Activated CD4-positive, alpha-beta memory T cell treated with anti-CD3 and anti-CD28 coated beads for 36 hours (primary cell): Measurements from ENCODE around the gene RAB10. TPM values are rescaled to one million over a fixed set of nuclear protein-coding genes. Genes with fewer than 3 reads are reported as not detected.
"Not testable (repeated sequence)": the region's sequence is repeated elsewhere in the genome, so short reads cannot be mapped to it uniquely, and the experiment has no call there.

ENCODE experiments used
- CTCF ChIA-PET: fragments of 350-600 bp; sonication (Branson Sonifier 250); formaldehyde crosslinking; loops from one replicate; lab custom pipeline; 2021; ENCODE audit warnings: antibody characterized with exemption, inconsistent platforms; lab: Charles Lee
- POLR2A ChIA-PET: fragments of 350-600 bp; sonication (Branson Sonifier 250); formaldehyde crosslinking; loops from one replicate; lab custom pipeline; 2021; ENCODE audit warnings: antibody characterized with exemption; lab: Charles Lee
- DNase-seq: peaks from one replicate; pipeline ENCODE4 v3.0.0-alpha.2; 2020
- H3K27ac Mint-ChIP-seq: one replicate; pipeline ENCODE4 v1.8.0; 2021; ENCODE audit warnings: mixed read lengths
- H3K27me3 Mint-ChIP-seq: one replicate; pipeline ENCODE4 v1.8.0; 2021; ENCODE audit warnings: mixed read lengths
- H3K36me3 Mint-ChIP-seq: one replicate; pipeline ENCODE4 v1.8.0; 2021; ENCODE audit warnings: mixed read lengths
- H3K4me1 Mint-ChIP-seq: one replicate; pipeline ENCODE4 v1.8.0; 2021; ENCODE audit warnings: low read depth, mixed read lengths
- H3K4me3 Mint-ChIP-seq: one replicate; pipeline ENCODE4 v1.8.0; 2021; ENCODE audit warnings: mild to moderate bottlenecking, mixed read lengths
- H3K9me3 Mint-ChIP-seq: one replicate; pipeline ENCODE4 v1.8.0; 2021; ENCODE audit warnings: mixed read lengths
- intact Hi-C: fragments of 100-400 bp; cut with micrococcal nuclease; formaldehyde crosslinking; loops from one replicate; pipeline ENCODE4 v1.15.1; 2023
- total RNA-seq, 2 experiments: library from RNA; stranded (reverse); gene quantifications; one replicate each; pipeline ENCODE4 v1.2.3, GENCODE V29; 2021

RAB10 gene
- total RNA-seq, 2 experiments from 2014 or later, result 110 to 119 TPM

- no peaks in the 10 kb centered on the region for H3K9me3 Mint-ChIP-seq
- POLR2A ChIA-PET, result no interaction called here
- no peak overlapping the region for H3K27ac Mint-ChIP-seq
- H3K4me3 Mint-ChIP-seq, result no peak overlapping the region
- H3K36me3 Mint-ChIP-seq, result no peaks in the 10 kb centered on the region
- DNase-seq, result no peak
- intact Hi-C loops, result no loop called here
- no peaks in the 10 kb centered on the region for H3K4me1 Mint-ChIP-seq
- CTCF ChIA-PET, result interaction anchor here (2.3 kb wide), 1 partner anchor 10 kb away, joined by 7 read pairs; no protein-coding TSS in a partner anchor
- peaks cover 3% of the 10 kb centered on the region for H3K27me3 Mint-ChIP-seq
These were observed 32.0 kb upstream of the RAB10 start for GRCh38 chr2:26001743-26002351.

GRCh38 chr2:26002632-26003310 is 31.1 kb upstream of the RAB10 start:
- DNase-seq, result no peak
- no peaks in the 10 kb centered on the region for H3K36me3 Mint-ChIP-seq
- H3K4me3 Mint-ChIP-seq, result no peak overlapping the region
- intact Hi-C loops, result no loop called here
- CTCF ChIA-PET, result interaction anchor here (2.3 kb wide), 1 partner anchor 11 kb away, joined by 7 read pairs; no protein-coding TSS in a partner anchor
- peaks cover 3% of the 10 kb centered on the region for H3K27me3 Mint-ChIP-seq
- no peaks in the 10 kb centered on the region for H3K4me1 Mint-ChIP-seq
- no peak overlapping the region for H3K27ac Mint-ChIP-seq
- H3K9me3 Mint-ChIP-seq, result no peaks in the 10 kb centered on the region
- POLR2A ChIA-PET, result no interaction called here

- no peaks in the 10 kb centered on the region for H3K4me1 Mint-ChIP-seq
- peaks cover 5% of the 10 kb centered on the region for H3K9me3 Mint-ChIP-seq
- H3K4me3 Mint-ChIP-seq, result no peak overlapping the region
- DNase-seq, result no peak
- intact Hi-C loops, result no loop called here
- H3K27me3 Mint-ChIP-seq, result no peaks in the 10 kb centered on the region
- ChIA-PET CTCF (interaction anchor here (1.0 kb wide), 1 partner anchor 16 kb away, joined by 3 read pairs; no protein-coding TSS in a partner anchor), POLR2A (no interaction called here)
- H3K27ac Mint-ChIP-seq, result no peak overlapping the region
- no peaks in the 10 kb centered on the region for H3K36me3 Mint-ChIP-seq
These were observed 25.8 kb upstream of the RAB10 start for GRCh38 chr2:26008095-26008494.

GRCh38 chr2:26008851-26009566 is 24.9 kb upstream of the RAB10 start:
- H3K27ac Mint-ChIP-seq, result no peak overlapping the region
- H3K27me3 Mint-ChIP-seq, result no peaks in the 10 kb centered on the region
- DNase-seq, result no peak
- no peaks in the 10 kb centered on the region for H3K4me1 Mint-ChIP-seq
- ChIA-PET POLR2A (no interaction called here), CTCF (no interaction called here)
- no peaks in the 10 kb centered on the region for H3K36me3 Mint-ChIP-seq
- intact Hi-C loops, result no loop called here
- H3K4me3 Mint-ChIP-seq, result no peak overlapping the region
- H3K9me3 Mint-ChIP-seq, result peaks cover 5% of the 10 kb centered on the region

GRCh38 chr2:26009567-26009963 is 24.3 kb upstream of the RAB10 start:
- Mint-ChIP-seq H3K27ac (no peak overlapping the region), H3K4me3 (no peak overlapping the region), H3K9me3 (peaks cover 5% of the 10 kb centered on the region), H3K27me3 (no peaks in the 10 kb centered on the region), H3K4me1 (no peaks in the 10 kb centered on the region), H3K36me3 (no peaks in the 10 kb centered on the region)
- ChIA-PET CTCF (no interaction called here), POLR2A (no interaction called here)
- intact Hi-C loops, result no loop called here
- no peak for DNase-seq

GRCh38 chr2:26010943-26011342 is 22.9 kb upstream of the RAB10 start:
- H3K4me1 Mint-ChIP-seq, result no peaks in the 10 kb centered on the region
- H3K9me3 Mint-ChIP-seq, result peaks cover 5% of the 10 kb centered on the region
- POLR2A ChIA-PET, result no interaction called here
- H3K36me3 Mint-ChIP-seq, result no peaks in the 10 kb centered on the region
- DNase-seq, result no peak
- H3K27ac Mint-ChIP-seq, result no peak overlapping the region
- H3K27me3 Mint-ChIP-seq, result no peaks in the 10 kb centered on the region
- CTCF ChIA-PET, result interaction anchor here (1.3 kb wide), 1 partner anchor 19 kb away, joined by 5 read pairs; no protein-coding TSS in a partner anchor
- intact Hi-C loops, result no loop called here
- H3K4me3 Mint-ChIP-seq, result no peak overlapping the region

- intact Hi-C loops, result no loop called here
- H3K4me3 Mint-ChIP-seq, result no peak overlapping the region
- ChIA-PET POLR2A (no interaction called here), CTCF (interaction anchor here (1.3 kb wide), 1 partner anchor 20 kb away, joined by 5 read pairs; no protein-coding TSS in a partner anchor)
- no peaks in the 10 kb centered on the region for H3K27me3 Mint-ChIP-seq
- H3K9me3 Mint-ChIP-seq, result peaks cover 5% of the 10 kb centered on the region
- no peaks in the 10 kb centered on the region for H3K36me3 Mint-ChIP-seq
- no peak for DNase-seq
- H3K4me1 Mint-ChIP-seq, result no peaks in the 10 kb centered on the region
- no peak overlapping the region for H3K27ac Mint-ChIP-seq
These were observed 22.3 kb upstream of the RAB10 start for GRCh38 chr2:26011609-26011989.

GRCh38 chr2:26011990-26012856 is 21.7 kb upstream of the RAB10 start:
- Mint-ChIP-seq H3K9me3 (peaks cover 5% of the 10 kb centered on the region), H3K4me3 (no peak overlapping the region), H3K27me3 (no peaks in the 10 kb centered on the region), H3K36me3 (no peaks in the 10 kb centered on the region), H3K4me1 (no peaks in the 10 kb centered on the region), H3K27ac (no peak overlapping the region)
- POLR2A ChIA-PET, result no interaction called here
- CTCF ChIA-PET, result interaction anchor here (0.6 to 1.3 kb wide), 2 partner anchors 21 to 62 kb away, joined by 3 to 5 read pairs; no protein-coding TSS in a partner anchor
- intact Hi-C loops, result no loop called here
- no peak for DNase-seq

- Mint-ChIP-seq H3K36me3 (no peaks in the 10 kb centered on the region), H3K27me3 (no peaks in the 10 kb centered on the region), H3K9me3 (peaks cover 5% of the 10 kb centered on the region), H3K4me1 (peaks cover 6% of the 10 kb centered on the region), H3K4me3 (no peak overlapping the region), H3K27ac (no peak overlapping the region)
- ChIA-PET POLR2A (no interaction called here), CTCF (interaction anchor here (1.9 kb wide), 1 partner anchor 11 kb away, joined by 8 read pairs; no protein-coding TSS in a partner anchor)
- no peak for DNase-seq
- intact Hi-C loops, result no loop called here
These were observed 20.2 kb upstream of the RAB10 start for GRCh38 chr2:26013668-26014067.

- no peak for DNase-seq
- H3K36me3 Mint-ChIP-seq, result no peaks in the 10 kb centered on the region
- ChIA-PET CTCF (interaction anchor here (1.1 to 2.4 kb wide), 2 partner anchors 25 to 318 kb away, joined by 4 to 6 read pairs; no protein-coding TSS in a partner anchor), POLR2A (interaction anchor here (0.6 kb wide), 1 partner anchor 162 kb away, joined by 3 read pairs; no protein-coding TSS in a partner anchor)
- peaks cover 6% of the 10 kb centered on the region for H3K4me1 Mint-ChIP-seq
- H3K4me3 Mint-ChIP-seq, result no peak overlapping the region
- H3K9me3 Mint-ChIP-seq, result no peaks in the 10 kb centered on the region
- no peaks in the 10 kb centered on the region for H3K27me3 Mint-ChIP-seq
- intact Hi-C loops, result no loop called here
- no peak overlapping the region for H3K27ac Mint-ChIP-seq
These were observed 17.7 kb upstream of the RAB10 start for GRCh38 chr2:26016012-26016705.

GRCh38 chr2:26016706-26017045 is 17.2 kb upstream of the RAB10 start:
- H3K4me3 Mint-ChIP-seq, H3K36me3 Mint-ChIP-seq, H3K4me1 Mint-ChIP-seq, H3K27ac Mint-ChIP-seq, POLR2A ChIA-PET, intact Hi-C loops, H3K27me3 Mint-ChIP-seq, DNase-seq, H3K9me3 Mint-ChIP-seq: not testable (repeated sequence)
- CTCF ChIA-PET, result interaction anchor here (1.1 to 2.4 kb wide), 2 partner anchors 25 to 318 kb away, joined by 4 to 6 read pairs; no protein-coding TSS in a partner anchor
